Activated T-cell treated with anti-CD3 and anti-CD28 coated beads for 1 hour (primary cell): ENCODE results near the gene INSL6.
A peak's percentile ranks its signal among the peaks of the same experiment; 100 is the strongest.
"Not testable (repeated sequence)": the region's sequence is repeated elsewhere in the genome, so short reads cannot be mapped to it uniquely, and the experiment has no call there.

ENCODE experiments used
- DNase-seq: peaks from one replicate; pipeline ENCODE4 v3.0.0-alpha.2; 2020; ENCODE audit warnings: low read depth

Gene INSL6, protein sequence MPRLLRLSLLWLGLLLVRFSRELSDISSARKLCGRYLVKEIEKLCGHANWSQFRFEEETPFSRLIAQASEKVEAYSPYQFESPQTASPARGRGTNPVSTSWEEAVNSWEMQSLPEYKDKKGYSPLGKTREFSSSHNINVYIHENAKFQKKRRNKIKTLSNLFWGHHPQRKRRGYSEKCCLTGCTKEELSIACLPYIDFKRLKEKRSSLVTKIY

DNA sequence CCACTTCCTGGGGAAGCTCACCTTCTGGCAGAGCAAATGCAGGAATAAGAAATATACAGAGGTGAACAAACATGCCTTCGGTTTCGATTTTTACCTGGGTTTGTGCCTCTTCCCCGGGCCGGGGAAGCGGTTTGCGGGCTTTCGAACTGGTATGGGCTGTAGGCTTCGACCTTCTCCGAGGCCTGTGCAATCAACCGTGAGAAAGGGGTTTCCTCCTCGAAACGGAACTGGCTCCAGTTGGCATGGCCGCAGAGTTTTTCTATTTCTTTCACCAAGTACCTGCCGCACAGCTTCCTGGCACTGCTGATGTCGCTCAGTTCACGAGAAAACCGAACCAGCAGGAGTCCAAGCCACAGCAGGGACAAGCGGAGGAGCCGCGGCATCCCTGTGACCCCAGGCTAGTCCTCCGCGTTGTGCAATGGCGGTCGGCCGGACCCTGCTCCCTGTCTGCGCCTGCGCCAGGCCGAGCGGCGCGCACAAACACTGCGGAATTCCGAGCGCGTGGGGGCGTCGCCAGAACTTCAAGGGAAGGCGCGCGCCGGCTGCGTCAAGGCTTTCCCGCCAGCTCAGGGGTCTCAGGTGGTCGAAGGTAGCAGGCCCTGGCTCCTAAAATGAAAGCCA, at the start of gene INSL6:
Gene INSL6, minus strand, starts transcription at position 420 of the 621 bp plus-strand sequence. Its CDS starts 37 bp downstream, at position 383.
- no peak for DNase-seq

DNA sequence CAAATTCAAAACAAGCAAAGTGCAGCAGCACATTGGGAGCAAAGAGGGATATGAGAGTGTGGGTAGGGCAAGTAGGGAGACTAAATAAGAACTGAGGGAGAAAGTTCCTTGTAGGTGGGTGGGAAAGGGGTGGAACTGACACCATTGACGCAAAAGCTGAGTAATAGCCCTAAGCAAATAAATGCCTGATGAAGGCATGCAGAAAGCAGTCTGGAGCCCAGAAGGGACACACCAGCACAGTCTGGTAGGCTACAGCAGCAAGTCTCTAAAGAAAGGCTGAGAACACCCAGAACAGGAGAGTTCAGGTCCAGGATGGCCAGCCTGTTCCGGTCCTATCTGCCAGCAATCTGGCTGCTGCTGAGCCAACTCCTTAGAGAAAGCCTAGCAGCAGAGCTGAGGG, 45.8 kb upstream of the INSL6 start, which contains the start of gene INSL4:
Gene INSL4, plus strand, starts transcription at position 208 of the 400 bp plus-strand sequence. Its CDS starts 105 bp downstream, at position 313.
- DNase-seq, result no peak

DNA sequence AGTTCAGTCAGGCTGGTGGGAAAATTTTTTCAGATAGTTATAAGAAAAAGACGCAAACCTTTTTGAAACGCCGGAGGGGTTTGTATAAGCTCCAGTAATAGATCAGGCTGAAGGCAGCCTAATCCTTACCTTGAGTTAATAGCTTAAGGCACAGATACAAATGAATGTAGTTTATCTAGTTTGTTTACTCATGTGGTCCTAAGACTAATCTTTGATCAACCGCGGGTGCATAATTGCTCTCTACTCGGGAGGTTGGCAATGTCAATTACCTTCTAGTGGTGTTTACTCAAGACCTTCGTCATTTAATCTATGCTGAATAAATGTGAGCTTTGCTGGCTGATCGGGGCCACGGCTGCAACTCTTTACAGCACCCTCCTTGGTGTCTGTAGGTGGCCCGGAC, 45.1 kb upstream of the INSL6 start:
- no peak for DNase-seq

DNA sequence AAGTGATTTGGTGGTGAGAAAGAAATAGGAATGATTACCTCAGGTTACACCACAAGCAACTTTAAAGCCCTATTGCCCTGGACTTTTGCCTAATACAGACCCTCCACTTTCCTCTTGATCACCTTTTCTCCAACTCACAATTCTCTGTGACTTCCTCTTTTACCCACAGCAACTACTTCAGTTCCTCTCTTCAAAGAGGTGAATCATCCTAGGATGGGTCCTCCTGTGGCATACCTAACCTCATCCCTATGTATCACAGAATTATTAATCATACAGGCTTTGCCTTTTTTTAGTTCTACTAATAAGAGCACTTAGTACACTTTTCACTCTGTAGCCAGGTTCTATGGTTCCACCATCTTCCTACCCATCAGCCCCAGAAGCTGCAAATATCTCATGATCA, 19.6 kb upstream of the INSL6 start:
- no peak for DNase-seq

DNA sequence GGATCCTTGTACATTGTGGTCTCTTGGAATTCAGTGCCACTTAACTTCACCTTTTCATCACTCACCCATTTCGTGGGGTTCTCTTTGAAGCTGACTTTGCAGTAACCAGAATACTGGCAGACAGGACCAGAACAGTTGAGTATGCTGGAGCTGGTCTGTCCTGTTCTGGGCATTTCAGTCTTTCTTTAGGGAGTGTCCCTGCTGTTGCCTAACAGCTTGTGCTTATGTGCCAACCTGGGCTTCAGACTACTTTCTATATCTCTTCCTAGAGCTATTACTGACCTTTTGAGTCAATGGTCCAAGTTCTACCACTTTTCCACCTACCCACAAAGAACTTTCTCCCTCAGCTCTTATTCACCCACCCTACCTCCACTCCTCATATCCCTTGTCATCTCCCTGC, 10.0 kb upstream of the INSL6 start:
- no peak for DNase-seq

DNA sequence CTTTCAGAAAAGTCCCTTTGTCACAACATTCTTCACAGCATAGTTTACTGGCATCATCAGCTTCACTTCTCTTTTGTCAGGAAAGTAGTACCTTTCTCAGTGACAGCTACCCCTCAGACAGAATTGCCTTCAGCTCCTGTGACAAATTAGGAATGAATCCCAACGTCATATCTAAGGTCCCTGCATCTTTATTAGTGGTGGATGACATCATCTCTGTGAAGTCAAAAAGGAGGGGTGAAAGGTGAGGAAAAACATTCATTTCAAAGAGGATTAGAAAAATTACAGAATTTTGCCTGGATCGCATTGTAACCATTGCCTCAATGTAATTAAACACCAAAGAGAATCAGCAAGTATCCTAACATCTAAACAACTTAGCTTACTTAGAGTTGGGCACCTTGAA, 7.9 kb upstream of the INSL6 start:
- DNase-seq, result no peak

DNA sequence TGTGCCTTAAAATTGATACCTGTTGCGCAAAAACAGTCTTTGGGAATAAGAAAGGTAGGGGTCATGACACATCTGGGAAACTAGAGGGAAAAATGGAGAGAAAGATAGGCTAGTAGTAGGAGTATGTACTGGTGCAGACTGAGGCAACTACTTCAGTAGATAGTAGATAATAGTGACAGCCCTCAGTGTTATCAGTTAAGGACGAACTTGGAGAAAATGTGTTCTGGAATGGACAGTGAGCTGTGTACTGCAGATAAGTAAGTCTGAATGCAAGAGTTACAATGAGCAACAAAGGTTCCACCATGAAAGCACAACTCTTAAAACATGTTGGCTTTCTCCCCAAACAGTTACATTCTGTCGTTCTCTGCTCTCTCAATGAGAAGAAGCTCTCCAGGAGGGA, 6.5 kb upstream of the INSL6 start:
- no peak for DNase-seq

DNA sequence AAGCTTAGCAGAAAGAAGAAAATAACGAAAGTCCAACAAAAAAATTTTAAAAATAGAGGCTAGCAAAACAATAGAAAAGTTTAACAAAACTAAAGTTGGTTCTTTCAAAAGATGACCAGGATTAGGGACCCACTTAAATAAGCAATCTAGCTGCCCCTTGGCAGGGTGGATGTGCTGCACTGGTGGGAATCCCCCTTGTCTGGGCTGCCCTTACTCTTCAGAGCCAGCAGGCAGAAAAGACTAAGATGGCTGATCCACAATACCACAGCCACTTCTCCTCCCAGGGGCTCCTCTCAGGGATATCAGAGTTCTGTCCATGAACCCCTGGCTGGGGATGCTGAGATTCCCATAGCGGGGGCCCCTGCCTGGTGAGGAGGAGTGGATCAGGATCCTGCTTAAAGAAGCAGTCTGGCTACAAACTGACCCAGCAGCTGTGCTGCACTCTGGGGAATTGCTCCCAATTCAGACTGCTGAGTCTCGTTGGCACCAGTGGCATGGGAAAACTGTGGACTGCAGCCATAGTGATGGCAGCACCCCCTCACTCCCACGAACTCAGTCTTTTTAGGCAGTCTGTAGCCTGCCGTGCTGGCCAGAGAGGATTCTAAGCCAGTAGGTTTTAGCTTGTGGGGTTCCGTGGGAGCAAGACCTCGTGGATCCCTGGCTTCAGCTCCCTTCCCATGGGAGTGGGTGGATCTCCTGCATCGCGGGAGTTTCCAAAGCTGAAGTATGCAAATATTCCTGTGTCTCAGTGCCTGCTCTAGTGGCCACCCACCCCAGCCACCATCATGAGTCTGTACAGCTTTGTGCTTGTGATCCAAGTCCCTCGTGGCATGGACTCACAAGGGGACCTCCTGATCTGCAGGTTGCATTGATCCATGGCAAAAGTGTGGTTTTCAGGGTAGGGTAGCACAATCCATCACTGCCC, 2.9 kb upstream of the INSL6 start:
- no peak for DNase-seq

DNA sequence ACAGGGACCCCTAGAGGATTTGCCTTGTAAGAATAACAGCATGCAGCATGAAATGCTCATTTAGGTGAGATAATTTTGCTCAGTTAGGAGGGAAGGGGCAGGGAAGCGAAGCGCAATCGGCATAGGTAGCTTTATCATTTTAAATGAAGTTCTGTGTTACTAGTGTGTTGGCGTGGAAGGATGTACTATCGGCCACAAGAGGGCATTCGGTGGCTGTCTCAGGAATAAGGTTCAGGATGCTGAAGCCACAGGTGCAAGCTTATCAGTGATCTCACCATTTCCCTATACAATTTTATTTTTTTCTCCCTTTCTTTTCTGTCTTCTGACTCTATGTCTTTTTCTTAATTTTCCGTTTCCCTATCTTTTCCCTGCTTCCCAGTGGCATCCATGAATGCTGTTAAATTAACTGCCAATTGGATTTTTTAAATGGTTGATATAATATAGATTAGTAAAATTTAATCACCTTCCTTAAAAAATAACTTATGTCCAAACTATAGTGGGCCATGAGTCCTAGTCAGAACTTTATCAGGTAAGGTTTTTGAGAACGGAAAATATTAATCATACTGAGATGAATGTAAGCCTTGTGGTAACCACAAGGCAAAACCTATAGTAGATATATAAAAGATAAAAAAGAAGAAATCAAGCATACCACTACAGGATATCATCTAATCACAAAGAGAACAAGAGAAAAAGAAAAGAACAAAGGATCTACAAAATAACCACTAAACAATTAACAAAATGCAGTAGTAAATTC, 1.2 kb upstream of the INSL6 start:
- DNase-seq, result peak; percentile 42

DNA sequence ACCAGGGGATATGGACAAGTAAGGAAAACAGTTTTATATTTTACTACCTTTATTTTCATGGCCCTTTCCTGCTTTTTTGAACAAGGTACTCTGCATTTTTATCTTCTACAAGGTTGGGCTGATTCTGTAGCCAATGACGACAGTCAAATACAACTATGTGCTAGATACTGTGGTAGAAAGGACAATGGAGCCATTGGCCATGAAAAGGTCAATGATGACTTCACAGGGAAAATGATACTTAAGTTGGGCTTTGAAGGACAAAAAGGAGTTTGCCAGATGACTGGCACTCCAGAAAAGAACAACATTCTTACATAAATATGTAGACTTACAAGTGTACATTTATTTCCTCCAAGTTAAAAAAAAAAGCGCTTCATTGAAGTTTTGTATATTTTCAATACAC, 663 bp downstream of the INSL6 start:
- no peak for DNase-seq

DNA sequence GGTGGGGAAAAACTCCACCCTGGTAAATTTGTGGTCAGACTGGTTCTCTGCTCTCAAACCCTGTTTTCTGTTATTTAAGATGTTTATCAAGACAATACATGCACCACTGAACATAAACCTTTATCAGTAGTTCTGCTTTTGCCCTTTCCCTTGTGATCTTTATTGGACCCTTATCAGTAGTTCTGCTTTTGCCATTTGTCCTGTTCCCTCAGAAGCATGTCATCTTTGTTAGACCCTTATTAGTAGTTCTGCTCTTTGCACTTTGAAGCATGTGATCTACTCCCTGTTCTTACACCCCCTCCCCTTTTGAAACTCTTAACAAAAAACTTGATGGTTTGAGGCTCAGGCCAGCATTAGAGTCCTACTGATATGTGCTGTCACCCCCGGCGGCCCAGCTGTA, 4.8 kb downstream of the INSL6 start:
- not testable (repeated sequence) for DNase-seq

DNA sequence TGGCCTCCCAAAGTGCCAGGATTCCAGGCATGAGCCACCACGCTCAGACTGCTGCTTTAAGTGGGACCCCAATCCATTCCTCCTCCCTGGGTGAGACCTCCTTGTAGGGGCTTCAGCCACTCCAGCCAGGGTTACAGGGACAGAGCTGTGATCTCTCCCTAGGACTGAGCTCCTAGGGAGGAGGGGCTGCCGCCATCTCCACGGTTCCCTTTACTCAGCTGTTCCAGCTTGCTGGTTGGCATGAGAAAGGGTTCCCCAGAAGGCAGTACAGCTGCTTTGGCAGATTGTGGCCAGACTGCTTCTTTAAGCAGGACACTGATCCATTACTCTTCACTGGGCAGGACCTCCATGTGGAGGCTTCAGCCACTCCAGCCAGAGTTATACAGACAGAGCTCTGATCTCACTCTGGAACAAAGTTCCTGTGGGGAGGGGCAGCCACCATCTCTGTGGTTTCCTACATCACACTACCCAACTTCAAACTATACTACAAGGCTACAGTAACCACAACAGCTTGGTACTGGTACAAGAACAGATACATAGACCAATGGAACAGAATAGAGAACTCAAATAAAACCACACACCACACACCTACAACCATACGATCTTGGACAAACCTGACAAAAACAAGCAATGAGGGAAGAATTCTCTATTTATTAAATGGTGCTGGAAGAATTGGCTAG, 7.2 kb downstream of the INSL6 start:
- DNase-seq, result no peak

DNA sequence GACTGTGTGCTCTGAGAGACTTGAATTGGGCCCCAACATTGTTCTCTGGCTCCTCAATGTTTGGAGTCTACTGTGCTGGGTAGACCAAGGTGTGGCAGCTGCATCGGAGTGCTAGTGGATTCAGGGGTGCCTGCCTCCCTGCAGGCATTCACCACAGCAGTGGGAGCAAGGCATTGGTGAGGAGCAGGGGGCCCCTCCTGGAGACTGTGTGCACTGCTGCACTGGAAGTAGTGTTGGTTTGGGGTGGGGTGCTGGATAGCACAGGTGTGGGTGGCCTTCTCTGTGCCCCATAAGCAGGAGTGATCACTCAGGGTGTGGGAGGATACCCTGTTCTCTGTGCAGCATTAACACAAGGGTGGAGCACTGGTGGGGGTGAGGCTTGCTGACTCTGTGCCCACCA, 39.2 kb downstream of the INSL6 start:
- no peak for DNase-seq

DNA sequence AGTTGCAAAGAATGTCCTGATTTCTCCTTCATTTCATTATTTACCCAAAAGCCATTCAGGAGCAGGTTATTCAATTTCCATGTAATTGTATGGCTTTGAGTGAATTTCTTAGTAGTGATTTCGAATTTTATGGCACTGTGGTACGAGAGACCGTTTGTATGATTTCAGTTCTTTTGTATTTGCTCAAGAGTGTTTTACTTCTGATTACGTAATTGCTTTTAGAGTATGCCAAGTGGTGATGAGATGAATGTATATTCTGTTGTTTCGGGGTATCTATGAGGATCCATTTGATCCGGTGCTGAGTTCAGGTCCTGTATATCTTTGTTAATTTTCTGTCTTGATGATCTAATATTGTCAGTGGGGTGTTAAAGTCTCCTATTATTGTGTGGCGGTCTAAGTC, 41.2 kb downstream of the INSL6 start:
- no peak for DNase-seq

DNA sequence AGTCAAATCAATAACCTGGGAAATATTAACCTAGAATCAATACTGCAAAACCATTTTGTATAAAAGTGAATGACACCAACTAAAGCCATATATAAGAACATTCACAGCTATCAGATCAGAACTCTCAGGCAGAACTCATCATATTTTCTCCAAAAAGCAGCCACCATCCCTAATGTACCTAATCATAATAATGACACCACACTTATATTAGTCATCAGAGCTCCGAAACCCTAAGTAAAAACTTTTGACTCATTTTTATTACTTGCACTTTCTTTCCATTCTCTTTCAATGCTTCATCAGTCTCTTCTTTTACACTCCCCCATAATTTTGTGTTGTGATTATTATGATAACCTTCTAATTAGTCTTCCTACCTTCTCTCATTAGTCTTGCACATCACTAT, 45.3 kb downstream of the INSL6 start:
- DNase-seq, result no peak

DNA sequence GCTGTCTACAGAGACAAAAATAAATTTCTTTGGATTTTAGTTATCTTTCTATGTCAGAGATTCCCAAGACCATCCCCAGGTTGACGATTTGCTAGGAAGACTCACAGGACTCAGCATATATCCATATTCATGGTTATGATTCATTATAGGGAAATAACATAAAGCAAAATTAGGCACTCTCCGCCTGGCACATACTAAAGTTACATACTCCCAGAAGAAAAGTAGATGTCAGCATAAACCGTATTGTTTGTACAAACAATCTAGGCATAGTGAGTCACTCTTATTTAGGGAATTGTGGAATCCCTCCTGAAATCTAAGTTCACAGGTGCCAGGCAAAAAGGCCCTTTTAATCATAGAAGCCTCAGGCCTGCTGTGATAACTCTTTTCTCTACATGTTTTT, 62.9 kb downstream of the INSL6 start:
- DNase-seq, result no peak

DNA sequence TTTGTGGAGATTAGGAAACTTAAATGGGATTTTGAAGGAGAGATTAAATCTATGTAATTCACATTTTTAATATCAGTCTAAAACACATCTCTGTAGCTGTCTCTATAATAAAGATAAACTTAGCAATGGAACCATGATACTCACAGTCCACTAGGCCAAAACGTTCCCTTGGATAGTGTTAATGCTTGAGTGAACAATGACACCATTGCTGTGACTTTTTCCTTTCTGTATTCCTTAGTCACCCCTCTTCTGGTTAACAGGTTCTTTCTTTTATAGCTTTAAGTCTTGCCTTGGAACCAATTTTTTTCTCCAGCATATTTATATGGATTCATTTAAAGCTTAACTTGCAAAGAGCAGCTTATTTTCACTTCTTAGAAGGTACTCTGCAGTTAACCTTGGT, 63.3 kb downstream of the INSL6 start:
- no peak for DNase-seq

DNA sequence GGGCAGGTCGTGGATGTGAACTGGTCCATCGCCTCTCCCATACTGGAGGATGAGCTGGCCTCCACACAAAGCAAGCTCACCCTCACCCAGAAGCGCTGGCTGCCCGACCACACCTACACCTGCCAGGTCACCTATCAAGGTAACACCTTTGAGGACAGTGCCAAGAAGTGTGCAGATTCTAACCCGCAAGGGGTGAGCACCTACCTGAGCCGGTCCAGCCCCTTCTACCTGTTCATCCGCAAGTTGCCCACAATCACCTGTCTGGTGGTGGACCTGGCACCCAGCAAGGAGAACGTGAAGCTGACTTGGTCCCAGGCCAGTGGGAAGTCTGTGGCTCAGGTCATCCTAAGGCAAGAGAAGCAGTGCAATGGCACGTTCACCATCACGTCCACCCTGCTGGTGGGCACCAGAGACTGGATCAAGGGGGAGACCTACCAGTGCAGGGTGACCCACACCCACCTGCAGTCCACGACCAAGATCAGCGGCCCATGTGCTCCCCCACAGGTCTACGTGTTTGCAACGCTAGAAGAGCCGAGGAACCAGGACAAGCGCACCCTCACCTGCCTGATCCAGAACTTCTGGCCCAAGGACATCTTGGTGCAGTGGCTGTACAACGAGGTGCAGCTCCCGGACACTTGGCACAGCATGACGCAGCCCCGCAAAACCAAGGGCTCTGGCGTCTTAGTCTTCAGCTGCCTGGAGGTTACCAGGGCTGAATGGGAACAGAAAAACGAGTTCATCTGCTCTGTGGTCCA, 71.3 kb downstream of the INSL6 start:
- DNase-seq, result no peak
